ENCODE data around the gene C5orf34.
"Not testable (repeated sequence)": the region's sequence is repeated elsewhere in the genome, so short reads cannot be mapped to it uniquely, and the experiment has no call there.

C5orf34 gene

DNA sequence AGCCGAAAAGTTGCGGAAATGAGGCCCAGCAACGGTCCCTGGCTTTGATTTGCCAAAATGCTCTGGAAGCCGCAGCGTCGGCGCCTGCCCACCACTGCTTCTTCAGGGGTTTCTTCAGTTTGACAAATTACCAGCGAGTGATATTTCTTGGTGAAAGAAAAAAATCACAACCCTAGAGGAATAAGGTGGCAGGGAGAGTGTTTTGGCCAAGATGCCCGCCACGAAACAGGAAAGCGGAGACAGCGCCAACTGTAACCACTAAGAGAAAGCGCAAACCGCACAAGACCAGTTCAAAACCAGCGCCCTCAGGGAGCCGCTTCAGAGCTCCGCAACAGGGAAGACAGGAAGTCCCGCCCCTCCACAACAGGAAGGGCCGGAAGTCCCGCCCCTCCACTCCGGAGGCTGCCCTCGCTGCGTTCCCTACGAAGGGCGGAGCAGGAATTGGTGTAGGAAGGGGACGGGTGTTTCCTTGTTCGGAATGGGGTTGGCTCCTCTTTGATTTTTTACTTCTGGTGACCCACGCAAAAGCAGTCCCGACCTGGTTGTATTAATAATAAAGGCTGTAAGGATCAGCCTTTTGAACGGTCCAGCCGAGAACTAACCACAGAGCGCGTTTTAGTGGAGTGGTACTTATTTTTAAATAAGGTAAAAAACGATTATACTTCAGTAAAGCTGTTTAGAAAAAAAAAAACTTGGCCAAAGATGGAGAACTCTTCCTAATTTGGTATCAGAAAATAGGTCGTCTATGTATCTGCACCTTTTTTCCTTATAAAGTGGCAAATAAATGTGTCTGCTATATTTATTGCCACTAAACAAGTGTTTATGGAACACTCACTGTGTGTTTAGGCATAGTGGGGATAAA lies at the start of gene C5orf34:
Gene C5orf34 (minus strand): TSS at position 333 of the 862 bp plus-strand sequence. CDS start 5,809 bp downstream, outside the sequence.
- peak; percentile 91 to 93 for DNase-seq (ENCODE audit: low read depth in 2 of 2)

DNA sequence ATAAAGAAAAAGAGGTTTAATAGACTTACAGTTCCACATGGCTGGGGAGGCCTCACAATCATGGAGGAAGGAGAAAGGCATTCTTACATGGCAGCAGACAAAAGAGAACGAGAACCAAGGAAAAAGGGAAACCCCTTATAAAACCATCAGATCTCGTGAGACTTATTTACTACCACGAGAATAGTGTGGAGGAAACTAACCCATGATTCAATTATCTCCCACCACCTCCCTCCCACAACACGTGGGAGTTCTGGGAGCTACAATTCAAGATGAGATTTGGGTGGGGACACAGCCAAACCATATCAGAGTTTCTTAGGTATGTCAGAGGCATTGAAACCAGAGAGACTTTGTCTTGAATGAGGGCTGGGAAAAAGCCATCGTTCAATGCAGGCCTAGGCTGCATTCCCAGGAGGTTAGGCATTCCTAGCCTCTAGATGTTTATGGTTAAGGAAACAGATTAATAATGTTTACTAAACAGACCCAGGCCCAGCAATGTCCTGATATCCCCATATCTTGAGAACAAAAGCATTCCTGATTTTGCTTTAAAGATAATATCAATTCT lies 49.4 kb upstream of the C5orf34 start:
- no peak for DNase-seq (ENCODE audit: low read depth in 2 of 2)

- no peak for DNase-seq (ENCODE audit: low read depth in 2 of 2)
Observed at GRCh38 chr5:43563321-43563720, 48.4 kb upstream of the C5orf34 start.

DNA sequence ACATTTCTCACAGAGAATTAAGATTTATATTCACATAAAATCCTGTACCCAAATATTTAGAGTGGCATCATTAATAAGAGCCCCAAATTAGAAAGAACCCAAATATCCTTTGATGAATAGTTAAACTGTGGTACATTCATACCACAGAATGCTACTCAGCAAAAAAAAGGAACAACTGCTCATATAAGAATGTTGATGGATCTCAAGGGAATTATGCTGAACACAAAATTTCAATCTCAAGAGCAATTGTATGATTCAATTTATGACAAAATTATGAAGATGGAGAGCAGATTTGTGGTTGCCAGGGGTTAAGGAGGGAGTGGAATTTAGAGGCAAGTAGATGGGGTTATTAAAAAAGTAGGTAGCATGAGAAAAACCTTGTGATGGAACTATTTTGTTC lies 46.4 kb upstream of the C5orf34 start:
- no peak for DNase-seq (ENCODE audit: low read depth in 2 of 2)

DNA sequence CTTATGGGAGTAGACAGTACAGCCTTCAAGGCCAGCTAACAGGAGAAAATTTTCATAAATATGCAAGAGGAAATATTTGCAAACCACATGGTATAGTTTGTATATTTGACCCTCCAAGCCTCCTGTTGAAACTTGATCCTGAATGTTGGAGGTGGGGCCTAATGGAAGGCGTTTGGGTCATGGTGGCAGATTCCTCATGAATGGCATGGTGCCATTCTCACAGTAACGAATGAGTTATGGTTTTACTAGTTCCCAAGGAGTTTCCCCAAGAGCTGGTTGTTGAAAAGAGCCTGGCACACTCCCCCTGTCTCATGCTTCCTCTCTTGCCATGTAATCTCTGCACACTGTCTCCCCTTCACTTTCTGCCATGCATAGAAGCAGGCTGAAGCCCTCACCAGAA lies 45.2 kb upstream of the C5orf34 start:
- no peak for DNase-seq (ENCODE audit: low read depth in 2 of 2)

GRCh38 chr5:43556857-43557542 lies 42.1 kb upstream of the C5orf34 start, which contains the start of gene PAIP1:
Gene PAIP1, minus strand, starts transcription at chr5:43557077. Its CDS starts 231 bp downstream, at chr5:43556846.
- DNase-seq (ENCODE audit: low read depth in 2 of 2) = peak; percentile 58 to 65

DNA sequence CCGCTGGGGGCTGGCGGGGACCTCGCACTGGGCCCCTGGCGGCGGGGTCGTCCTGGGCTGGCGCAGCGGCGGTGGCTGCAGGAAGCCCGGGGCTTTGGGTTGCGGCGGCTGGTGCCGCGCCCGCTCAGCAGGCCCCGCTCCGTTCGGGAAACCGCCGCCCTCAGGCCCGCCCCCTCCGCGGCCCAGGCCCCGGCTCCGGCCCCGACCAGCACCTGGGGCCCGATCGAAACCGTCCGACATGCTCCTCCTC lies 41.6 kb upstream of the C5orf34 start:
- not testable (repeated sequence) for DNase-seq (ENCODE audit: low read depth in 2 of 2)

- DNase-seq (ENCODE audit: low read depth in 2 of 2) = peak; percentile 5 to 17
Observed at GRCh38 chr5:43555895-43556606, 41.1 kb upstream of the C5orf34 start.

DNA sequence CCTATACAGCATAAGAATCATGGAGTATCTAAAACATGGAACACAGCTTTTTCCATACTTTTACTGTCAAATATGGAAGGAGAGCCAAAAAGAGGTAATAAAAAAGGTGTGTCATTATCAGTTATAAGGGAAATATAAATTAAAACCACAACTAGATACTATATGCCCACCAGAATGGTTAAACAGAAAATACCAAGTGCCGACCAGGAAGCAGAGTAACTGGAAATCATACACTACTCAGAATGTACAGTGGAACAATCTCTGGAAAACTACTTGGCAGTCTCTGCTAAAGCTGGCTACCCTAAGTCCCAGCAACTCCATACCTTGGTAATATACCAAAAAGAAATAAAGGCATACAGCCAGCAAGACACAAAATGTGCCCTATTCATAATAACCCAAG lies 39.5 kb upstream of the C5orf34 start:
- no peak for DNase-seq (ENCODE audit: low read depth in 2 of 2)

DNA sequence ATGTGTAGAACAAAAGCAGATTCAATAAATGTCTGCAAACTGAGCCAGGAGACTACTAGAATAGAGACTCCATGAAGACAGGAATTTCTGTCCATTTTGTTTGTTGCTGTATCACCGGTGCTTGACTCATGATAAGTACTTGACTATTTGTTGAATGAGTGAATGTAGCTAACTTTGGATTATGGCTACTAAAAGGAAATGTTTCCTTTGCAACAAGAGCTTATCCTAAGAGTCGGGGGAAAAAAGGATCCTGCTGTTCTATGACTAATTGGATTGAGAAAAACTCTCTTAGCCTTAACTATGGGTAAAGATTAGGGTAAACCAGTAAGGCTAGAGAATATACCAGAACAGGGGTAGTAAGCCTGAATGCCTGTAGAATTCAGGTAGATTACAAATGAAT lies 38.4 kb upstream of the C5orf34 start:
- no peak for DNase-seq (ENCODE audit: low read depth in 2 of 2)

GRCh38 chr5:43551731-43552130 lies 36.8 kb upstream of the C5orf34 start:
- DNase-seq (ENCODE audit: low read depth in 2 of 2) = no peak

- DNase-seq (ENCODE audit: low read depth in 2 of 2) = not testable (repeated sequence)
Observed at GRCh38 chr5:43549272-43549671, 34.3 kb upstream of the C5orf34 start.

- DNase-seq (ENCODE audit: low read depth in 2 of 2) = no peak
Observed at GRCh38 chr5:43548358-43548757, 33.4 kb upstream of the C5orf34 start.

DNA sequence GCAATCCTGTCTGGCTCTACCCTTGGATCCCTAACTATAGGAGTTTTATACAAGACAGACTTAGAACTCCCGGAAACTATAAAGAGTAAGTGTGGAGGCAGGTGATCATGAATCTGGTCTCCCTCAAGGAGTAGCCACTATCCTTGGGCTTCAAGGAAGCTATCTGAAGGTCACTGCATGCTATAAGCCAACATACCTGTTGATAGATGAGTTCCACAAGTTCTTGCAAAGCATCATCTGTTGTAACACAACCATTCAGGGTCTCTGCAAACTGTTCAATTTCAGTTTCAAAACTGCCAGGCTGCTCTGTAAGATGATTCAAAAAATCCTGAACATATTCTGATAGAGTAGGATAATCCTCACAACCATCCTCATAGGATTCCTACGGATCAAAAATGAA lies 32.6 kb upstream of the C5orf34 start:
- DNase-seq (ENCODE audit: low read depth in 2 of 2) = no peak

DNA sequence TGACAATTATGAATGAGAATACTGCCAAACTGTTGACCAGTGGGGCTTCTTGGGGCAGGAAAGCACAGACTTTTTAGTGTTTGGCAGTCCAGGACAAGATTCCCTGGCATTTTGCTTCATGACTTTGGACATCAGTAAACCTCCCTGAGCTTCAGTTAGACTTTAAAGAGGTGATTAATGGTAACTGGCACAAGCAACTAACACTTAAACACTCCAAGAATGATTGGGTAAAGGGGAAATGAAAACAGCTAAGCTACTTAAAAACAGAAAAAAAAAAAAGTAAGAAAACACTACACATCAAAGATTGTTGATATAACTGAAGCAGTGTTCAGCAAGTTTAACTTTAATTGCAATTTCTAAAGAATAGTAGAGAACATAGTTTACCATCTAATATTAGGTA lies 28.5 kb upstream of the C5orf34 start:
- DNase-seq (ENCODE audit: low read depth in 2 of 2) = no peak

GRCh38 chr5:43540746-43541145 lies 25.8 kb upstream of the C5orf34 start:
- no peak for DNase-seq (ENCODE audit: low read depth in 2 of 2)

DNA sequence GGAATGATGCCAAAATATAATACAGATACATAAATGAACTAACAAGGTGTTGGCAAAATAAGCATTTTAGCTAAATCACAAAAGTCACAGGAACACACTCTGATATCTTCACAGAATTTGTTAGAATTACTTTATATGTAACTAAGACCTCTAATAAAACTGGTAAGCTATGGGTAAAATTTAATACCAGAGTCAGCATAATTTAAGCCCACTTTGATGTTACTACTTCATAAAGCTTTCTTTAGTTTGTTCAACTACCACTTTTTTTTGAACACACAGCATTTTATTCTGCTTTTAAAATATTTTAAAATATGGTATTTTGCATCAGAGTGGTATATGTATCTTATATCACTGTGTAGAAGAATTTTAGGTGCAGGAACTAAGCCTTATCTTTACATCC lies 22.0 kb upstream of the C5orf34 start:
- no peak for DNase-seq (ENCODE audit: low read depth in 2 of 2)

- DNase-seq (ENCODE audit: low read depth in 2 of 2) = no peak
Observed at GRCh38 chr5:43533646-43534045, 18.7 kb upstream of the C5orf34 start.

GRCh38 chr5:43530648-43531047 lies 15.7 kb upstream of the C5orf34 start:
- no peak for DNase-seq (ENCODE audit: low read depth in 2 of 2)

- no peak for DNase-seq (ENCODE audit: low read depth in 2 of 2)
Observed at GRCh38 chr5:43523662-43524072, 8.7 kb upstream of the C5orf34 start.

DNA sequence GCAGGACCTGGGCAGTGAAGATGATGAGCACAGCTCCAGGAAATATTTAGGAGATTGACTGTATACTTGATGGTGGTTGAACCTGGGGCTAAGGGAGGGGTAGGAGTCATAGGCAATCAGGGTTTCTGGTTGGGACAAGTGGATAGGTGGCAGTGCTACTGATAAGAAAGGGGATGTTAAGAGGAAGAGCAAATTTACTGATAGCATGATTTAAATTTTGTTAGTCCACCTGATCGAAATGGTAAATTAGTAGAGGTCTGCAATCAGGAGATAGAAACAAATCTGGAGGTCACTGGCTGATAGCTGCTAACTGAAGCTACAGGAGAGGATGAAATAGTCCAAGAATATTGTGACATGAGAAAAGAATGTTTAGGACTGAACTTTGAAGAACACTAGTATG lies 5.7 kb upstream of the C5orf34 start:
- no peak for DNase-seq (ENCODE audit: low read depth in 2 of 2)

GRCh38 chr5:43515678-43516048 lies 715 bp upstream of the C5orf34 start:
- no peak for DNase-seq (ENCODE audit: low read depth in 2 of 2)

DNA sequence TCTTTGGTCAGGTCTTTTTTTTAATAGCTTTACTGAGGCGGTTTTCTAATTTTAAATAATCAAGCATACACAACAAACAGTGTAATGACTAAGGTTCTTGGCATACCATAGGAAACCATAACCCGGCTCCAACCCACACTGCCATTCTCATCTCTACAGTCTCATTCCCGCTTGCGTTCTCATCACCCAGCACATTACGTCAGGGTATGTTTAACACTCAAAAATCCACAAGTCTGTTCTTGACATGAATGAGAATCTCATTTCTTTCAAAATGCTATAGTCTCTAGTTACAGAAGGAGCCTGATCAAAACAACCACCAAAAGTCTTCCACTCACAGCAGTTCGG lies 505 bp downstream of the C5orf34 start:
- DNase-seq (ENCODE audit: low read depth in 2 of 2) = no peak
